GM19395 (cell line): Measurements from ENCODE around the gene MFAP3L.
"Not testable (repeated sequence)": the region's sequence is repeated elsewhere in the genome, so short reads cannot be mapped to it uniquely, and the experiment has no call there.

Experiments
- ATAC-seq: cut with Tn5 transposase; IDR thresholded peaks from one replicate; pipeline ENCODE4 v1.9.1; 2021; ENCODE audit warnings: mild to moderate bottlenecking, moderate library complexity; ENCODE audit not compliant: unreplicated experiment

The MFAP3L gene

GRCh38 chr4:169948271-169948670, 77.9 kb downstream of the MFAP3L start:
- ATAC-seq = no peak

- no peak for ATAC-seq
These were observed 80.6 kb downstream of the MFAP3L start for GRCh38 chr4:169945636-169946035.

- ATAC-seq = not testable (repeated sequence)
These were observed 82.6 kb downstream of the MFAP3L start for GRCh38 chr4:169943601-169944000.

GRCh38 chr4:169941141-169941540, 85.1 kb downstream of the MFAP3L start:
- no peak for ATAC-seq

- no peak for ATAC-seq
These were observed 85.7 kb downstream of the MFAP3L start for GRCh38 chr4:169940460-169940859.
